ENCODE measurements around the gene CEACAM1.
"Not testable (repeated sequence)": the region's sequence is repeated elsewhere in the genome, so short reads cannot be mapped to it uniquely, and the experiment has no call there.

CEACAM1 gene

DNA sequence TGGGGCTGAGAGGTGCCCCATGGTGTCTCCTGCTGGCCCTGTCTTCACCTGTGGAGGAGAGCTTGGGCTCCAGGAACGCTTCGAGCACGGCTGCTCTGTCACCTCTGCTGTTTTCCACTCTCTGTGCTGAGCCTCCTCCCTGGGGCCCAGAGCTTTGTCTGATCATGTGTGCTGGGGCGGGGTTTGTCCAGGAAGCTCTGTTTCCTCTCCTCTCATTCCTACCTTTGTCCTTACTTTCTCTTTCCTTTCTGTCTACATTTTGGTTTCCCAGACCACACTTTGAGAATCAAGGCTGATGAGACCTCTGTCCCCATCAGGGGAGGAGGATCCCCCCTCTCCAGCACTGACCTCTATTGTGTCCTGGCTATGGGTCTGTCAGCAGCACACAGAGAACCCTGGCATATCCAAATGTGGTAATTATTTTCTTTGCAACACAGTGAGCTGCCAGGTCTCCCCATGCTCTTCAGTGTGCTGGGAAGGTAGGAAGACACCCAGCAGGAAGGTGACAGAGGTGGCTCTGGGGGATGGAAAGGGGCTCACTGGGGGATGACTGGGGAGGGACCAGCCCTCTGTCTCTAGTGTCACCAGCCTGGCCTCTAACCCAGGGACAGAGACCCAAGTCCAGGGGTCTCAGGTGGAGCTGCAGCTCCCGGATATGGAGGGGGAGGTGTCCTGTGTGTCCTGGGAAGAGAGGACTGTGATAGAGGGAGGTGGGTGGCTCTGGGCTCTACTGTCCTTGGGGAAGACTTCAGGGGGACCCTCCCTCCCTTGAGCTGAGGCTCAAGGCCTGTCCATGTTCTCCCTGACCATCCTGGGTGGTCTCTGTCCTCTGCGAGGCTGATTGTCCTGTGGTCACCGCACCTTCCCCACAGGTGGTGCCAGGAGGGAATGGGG lies at the start of gene CEACAM1:
TSS of gene CEACAM1 (minus strand) at position 128 of the 894 bp plus-strand sequence. CDS start at position 21, 107 bp downstream.
- no peak for DNase-seq

- DNase-seq = no peak
These were observed 48.7 kb upstream of the CEACAM1 start for GRCh38 chr19:42577016-42577415.

- no peak for DNase-seq
These were observed 48.0 kb upstream of the CEACAM1 start for GRCh38 chr19:42576241-42576640.

DNA sequence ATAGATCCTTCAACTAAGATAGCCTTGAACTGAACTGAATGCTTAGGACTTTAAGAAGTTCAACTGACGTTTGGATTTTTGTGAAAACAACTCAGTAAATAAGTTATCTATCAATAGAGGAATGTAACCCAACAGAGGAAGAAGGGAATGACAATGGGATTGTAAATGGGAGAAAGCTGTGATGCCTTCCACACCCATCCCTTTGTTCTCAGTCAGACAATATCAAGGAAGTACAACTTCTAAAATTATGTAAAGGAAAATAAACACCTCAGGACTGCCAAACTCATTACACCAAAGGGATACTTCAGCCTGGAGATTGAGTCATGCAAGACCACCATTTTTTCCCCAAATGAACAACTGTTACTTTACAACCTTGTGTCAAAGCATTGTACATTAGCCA lies 45.4 kb upstream of the CEACAM1 start:
- DNase-seq = no peak

- DNase-seq = no peak
These were observed 42.8 kb upstream of the CEACAM1 start for GRCh38 chr19:42571116-42571515.

DNA sequence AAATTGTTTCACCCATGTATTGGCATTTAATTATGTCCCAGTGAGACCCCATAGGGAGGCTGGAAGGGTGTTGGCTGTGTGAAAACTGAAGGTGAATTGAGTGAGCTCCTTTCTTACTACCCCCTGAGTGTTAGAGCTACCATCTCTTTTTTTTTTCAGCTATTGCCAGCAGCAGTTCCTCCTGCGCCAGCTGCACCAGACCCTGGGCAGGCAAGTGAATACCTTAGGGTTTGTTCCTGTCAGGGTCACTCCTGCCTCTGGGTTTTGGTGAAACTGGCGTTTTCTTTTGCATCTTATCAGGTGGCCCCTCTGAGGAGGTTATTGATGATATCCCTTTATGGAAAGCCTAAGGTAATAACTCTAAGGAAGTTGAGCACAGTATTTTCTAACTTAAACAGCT lies 40.9 kb upstream of the CEACAM1 start:
- DNase-seq = no peak

DNA sequence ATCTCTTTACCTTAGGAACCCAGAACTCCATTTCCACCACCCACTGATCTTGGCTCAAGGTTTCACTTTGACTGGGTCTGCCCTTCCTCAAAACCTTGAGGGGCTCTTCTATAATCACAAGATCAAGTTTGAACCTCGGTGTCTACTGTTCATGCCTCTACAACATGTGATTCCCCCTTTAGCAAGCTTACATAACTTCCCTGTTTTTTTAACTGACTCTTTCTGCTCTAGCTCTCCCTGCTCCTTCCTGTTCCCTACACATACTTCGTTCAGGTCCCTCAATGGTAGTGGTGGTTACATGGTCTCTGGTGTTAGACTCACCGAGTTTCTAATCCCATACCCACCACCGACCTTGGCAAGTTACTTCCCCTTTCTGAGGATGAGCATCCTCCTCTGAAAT lies 39.7 kb upstream of the CEACAM1 start:
- DNase-seq = no peak

DNA sequence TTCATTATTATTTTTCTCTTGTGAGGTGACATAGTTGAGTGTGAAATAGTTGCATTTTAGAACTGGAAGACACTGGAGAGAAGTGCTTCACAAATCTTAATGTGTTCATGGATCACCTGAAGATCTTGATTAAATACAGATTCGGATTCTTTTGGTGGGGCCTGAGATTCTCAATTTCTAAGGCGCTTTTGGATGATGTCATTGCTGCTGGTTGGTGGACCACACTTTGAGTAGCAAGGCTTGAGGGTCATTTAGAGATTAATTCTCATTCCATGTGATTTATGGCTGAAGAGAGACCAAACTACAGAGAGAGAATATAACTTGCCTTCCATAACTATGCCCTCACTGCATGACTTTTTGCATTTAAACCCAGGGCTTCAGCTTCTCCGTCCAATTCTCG lies 39.3 kb upstream of the CEACAM1 start:
- DNase-seq = no peak

- DNase-seq = no peak
These were observed 35.3 kb upstream of the CEACAM1 start for GRCh38 chr19:42563352-42564210.

- no peak for DNase-seq
These were observed 33.2 kb upstream of the CEACAM1 start for GRCh38 chr19:42561512-42561911.

GRCh38 chr19:42560731-42561130 lies 32.5 kb upstream of the CEACAM1 start:
- no peak for DNase-seq

DNA sequence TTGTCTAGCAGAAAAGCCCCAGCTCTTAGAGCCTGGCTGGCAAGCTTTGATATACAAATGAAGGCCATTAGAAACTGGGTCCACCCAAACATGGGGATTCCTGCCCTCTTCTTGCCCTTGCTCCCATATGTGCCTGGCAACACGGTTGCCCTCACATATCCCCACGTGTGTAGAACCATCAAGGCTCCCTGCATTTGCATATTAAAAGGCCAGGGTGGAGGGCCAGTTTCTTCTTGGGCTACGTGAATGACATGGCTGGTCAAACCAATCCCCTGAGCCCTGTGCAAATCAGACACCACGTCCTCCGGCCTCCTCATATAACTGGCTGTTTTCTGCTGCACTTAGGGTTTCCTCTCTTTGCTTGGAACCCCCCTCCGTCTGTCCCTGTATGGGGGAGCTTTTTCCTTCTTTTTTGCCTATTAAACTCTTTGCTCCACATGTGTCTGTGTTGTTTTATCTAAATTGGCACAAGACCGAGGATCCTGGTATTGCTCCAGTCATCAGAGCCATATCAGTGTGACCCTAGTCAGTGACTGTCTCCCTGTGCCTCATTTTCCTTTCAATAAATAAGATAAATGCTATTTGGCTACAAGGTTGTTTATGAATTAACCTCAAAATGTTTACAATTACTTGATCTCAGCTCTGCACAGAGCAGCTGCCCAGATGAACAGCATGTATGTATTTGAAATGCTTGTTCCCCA lies 30.3 kb upstream of the CEACAM1 start:
- DNase-seq = no peak

DNA sequence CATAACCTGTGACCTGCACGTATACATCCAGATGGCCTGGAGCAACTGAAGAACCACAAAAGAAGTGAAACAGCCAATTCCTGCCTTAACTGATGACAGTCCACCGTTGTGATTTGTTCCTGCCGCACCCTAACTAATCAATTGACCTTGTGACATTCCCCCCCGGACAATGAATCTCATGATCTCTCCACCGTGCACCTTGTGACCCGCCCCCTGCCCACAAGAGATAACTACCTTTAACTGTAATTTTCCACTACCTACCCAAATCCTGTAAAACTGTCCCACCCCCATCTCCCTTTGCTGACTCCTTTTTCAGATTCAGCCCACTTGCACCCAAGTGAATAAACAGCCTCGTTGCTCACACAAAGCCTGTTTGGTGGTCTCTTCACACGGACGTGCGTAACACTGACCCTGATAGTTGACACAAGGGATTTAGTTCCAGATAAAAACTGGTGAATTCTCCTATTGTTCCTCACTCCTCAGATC lies 29.1 kb upstream of the CEACAM1 start:
- not testable (repeated sequence) for DNase-seq

- DNase-seq = no peak
These were observed 27.5 kb upstream of the CEACAM1 start for GRCh38 chr19:42555801-42556200.

DNA sequence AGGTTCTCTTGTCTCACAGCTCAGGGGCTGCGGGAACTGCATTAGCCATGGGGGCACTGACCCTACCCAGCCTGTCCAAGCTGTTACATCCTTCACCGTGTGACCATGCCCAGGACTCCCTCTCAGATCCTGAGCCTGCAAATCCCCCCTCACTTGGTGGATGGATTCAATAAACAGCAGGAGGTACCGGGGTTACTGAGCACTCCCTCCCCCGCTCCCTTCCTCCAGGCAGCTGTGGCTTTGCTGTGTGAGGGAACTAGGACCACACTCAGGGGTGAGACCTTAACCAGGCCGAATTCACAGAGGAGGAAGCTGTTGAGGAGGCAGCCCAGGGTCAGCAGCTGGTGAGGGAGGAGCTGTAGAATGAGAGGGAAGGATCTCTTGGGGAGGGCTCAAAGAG lies 27.0 kb upstream of the CEACAM1 start:
- no peak for DNase-seq

GRCh38 chr19:42554046-42554575 lies 25.8 kb upstream of the CEACAM1 start:
- DNase-seq = no peak

DNA sequence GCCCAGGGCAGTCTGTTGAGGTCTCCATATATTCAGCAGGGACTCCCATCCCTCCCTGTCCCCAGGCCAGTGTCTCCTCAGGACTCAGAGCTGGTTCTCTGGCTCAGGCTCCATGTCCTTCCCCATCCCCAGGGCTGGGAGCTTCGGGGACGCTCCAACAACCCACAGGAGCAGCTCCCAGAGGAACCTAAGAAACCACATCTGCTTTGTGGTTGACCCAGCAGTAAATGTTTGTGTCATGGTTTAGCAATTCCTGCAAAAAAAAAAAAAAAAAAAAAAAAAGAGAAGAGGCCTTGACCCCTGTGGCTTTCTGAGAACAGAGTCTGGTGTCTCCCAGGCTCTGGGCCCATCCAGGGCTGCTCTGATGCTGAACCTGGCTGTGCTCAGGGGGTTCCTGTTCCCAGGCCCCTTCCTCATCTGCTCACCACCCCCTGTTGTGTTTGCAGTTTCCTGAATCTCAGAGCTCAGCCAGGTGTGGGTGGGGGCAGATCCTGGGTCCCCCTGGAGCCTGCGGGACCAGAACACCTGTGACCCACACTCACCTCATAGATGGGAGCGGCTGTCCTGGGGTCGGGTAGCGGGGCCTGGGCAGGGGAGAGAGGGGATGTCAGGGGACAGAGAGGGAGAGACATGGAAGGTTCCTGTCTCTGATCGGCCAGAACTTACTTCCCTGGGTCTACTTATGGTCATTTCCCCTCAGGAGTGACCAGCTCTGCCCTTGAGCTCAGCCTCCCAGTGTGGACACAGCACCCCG lies 25.2 kb upstream of the CEACAM1 start:
- no peak for DNase-seq

GRCh38 chr19:42552086-42553065 lies 24.1 kb upstream of the CEACAM1 start:
- DNase-seq = no peak

DNA sequence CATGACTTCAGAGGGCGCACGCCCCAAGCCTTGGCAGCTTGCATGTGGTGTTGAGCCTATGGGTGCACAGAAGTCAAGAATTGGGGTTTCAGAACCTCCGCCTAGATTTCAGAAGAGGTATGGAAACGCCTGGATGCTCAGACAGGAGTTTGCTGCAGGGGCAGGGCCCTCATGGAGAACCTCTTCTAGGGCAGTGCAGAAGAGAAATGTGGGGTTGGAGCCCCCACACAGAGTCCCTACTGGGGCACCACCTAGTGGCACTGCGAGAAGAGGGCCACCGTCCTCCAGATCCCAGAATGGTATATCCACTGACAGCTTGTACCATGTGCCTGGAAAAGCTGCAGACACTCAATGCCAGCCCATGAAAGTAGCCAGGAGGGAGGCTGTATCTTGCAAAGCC lies 22.2 kb upstream of the CEACAM1 start:
- not testable (repeated sequence) for DNase-seq

DNA sequence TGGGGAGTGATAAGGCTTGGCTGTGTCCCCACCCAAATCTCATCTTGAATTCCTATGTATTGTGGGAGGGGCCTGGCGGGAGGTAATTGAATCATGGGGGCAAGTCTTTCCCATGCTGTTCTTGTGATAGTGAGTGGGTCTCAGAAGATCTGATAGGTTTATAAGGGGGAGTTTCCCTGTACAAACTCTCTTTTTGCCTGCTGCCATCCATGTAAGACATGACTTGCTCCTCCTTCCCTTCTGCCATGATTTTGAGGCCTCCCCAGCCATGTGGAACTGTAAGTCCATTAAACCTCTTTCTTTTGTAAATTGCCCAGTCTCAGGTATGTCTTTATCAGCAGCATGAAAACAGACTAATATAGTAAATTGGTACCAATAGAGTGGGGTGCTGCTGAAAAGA lies 20.8 kb upstream of the CEACAM1 start:
- DNase-seq = not testable (repeated sequence)

GRCh38 chr19:42548552-42548951 lies 20.3 kb upstream of the CEACAM1 start:
- DNase-seq = no peak
